Measurements from ENCODE around the gene PPM1D.

The PPM1D gene

DNA sequence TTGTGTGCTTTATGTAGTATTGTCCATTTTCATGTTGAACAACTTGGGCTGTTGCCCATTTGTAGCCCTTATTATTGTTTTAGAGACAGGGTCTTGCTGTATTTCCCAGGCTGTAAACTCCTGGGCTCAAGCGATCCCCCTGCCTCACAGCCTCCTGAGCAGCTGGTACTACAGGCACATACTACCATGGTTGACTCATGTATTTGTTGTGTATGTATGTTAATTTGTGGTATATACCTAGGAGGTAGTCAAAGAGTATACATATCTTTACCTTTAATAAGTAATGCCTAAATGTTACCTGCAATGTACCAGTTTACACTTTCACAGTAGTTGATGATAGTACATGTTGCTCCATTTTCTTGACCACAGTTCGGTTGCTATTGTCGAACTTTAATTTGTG lies 18.1 kb downstream of the PPM1D start:
- DNase-seq (ENCODE audit: low spot score) (no peak), FAIRE-seq (no peak)

GRCh38 chr17:60618854-60619526 lies 19.0 kb downstream of the PPM1D start:
- FAIRE-seq: no peak
- no peak for DNase-seq (ENCODE audit: low spot score)

DNA sequence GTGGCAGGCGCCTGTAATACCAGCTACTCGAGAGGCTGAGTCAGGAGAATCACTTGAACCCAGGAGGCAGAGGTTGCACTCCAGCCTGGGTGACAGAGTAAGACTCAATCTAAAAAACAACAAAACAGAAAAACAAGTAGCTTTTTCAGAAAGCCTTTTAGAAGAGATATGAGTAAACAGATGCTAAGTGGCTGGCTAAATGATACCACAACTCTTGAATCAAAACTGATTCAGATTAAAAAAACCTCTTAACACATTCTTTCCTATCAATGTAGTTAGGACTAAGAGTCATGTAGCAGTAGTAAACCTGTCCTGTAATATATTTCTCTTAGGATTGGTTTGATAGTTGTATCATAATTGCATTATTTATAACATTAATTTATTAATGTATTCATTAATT lies 23.0 kb downstream of the PPM1D start:
- no peak for DNase-seq (ENCODE audit: low spot score)
- no peak for FAIRE-seq

GRCh38 chr17:60623415-60623814 lies 23.4 kb downstream of the PPM1D start:
- no peak for DNase-seq (ENCODE audit: low spot score)
- no peak for FAIRE-seq

- FAIRE-seq: no peak
- DNase-seq (ENCODE audit: low spot score): no peak
Observed at GRCh38 chr17:60627124-60627523, 27.1 kb downstream of the PPM1D start.

DNA sequence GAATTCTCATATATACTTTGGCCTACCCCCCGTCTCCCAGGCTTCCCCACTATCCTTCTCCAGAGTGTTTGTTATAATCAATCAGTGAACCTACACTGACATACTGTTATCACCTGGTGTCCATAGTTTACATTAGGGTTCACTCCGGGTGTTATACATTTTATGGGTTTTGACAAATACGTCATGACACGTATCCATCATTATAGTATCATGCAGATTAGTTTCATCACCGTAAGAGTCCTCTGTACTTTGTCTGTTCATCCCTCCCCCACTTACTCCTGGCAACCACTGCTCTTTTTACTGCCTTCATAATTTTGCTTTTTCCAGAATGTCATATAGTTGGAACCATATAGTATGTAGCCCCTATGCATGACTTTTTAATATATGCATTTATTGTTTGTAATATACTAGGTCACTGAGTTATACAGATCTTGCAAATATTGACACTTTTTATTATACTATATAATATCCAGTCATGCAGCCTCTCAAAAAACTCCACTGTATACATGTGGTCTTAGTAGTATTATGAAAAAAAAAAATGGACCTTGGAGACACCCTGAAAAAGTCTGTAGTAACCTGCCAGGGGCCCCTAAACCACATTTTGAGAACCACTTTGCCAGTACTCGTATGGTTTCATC lies 28.4 kb downstream of the PPM1D start:
- no peak for FAIRE-seq
- no peak for DNase-seq (ENCODE audit: low spot score)

DNA sequence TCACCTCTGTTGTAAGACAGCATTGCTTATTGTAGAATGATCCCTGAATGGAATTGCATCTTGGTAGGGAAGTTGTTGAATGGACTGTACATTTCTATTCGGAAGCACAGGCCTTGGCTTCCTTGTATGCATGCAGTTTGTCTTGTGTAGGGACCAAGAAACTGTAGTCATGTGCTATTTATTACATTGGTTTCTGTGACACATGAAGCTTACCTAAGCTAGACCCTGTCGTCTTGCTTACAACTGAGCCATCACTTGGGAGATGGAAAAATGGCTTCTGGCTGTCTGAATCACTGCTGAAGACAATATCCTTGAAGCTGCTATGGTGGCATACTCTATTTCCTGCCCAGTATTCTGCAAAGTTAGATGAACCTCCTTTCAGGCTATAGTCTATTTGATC lies 29.1 kb downstream of the PPM1D start:
- DNase-seq (ENCODE audit: low spot score) (no peak), FAIRE-seq (no peak)

- FAIRE-seq (no peak), DNase-seq (ENCODE audit: low spot score) (no peak)
Observed at GRCh38 chr17:60630352-60630751, 30.4 kb downstream of the PPM1D start.

DNA sequence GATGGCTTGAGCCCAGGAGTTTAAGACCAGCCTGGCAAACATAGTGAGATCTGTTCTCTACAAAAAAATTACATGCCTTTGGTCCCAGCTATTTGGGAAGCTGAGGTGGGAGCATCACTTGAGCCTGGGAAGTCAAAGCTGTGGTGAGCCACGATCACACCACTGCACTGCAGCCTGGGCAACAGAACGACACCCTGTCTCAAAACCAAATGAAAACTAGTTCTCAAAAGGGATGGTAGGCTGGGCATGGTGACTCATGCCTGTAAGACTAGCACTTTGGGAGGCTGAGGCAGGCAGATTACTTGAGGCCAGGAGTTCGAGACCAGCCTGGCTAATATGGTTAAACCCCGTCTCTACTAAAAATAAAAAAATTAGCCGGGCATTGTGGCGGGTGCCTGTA lies 31.1 kb downstream of the PPM1D start:
- FAIRE-seq: no peak

DNA sequence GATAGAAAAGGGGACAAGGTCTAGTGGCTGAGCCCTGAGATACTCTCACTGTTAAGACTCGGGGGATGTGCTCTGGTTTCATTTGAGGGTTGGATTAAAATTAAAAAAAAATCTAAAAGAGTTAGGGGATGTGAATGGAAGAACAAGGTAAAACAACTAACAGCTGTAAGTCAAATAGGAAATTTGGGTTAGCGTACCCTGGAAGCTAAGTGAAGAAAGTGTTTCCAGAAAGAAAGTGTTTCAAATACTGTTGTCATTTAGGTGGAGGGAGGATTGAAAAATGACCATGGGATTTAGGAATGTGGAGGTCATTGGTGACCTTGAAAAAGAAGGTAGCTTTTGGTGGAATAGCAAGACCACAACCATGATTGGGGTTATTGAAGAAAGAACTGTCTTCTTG lies 37.7 kb downstream of the PPM1D start:
- FAIRE-seq (no peak), DNase-seq (ENCODE audit: low spot score) (no peak)

More for the DNA sequence above, 31.1 kb downstream of the PPM1D start:
- DNase-seq (ENCODE audit: low spot score): no peak

GRCh38 chr17:60639019-60639330 lies 39.0 kb downstream of the PPM1D start:
- FAIRE-seq (no peak), DNase-seq (ENCODE audit: low spot score) (no peak)

- FAIRE-seq: no peak
- no peak for DNase-seq (ENCODE audit: low spot score)
Observed at GRCh38 chr17:60640503-60640902, 40.5 kb downstream of the PPM1D start.

DNA sequence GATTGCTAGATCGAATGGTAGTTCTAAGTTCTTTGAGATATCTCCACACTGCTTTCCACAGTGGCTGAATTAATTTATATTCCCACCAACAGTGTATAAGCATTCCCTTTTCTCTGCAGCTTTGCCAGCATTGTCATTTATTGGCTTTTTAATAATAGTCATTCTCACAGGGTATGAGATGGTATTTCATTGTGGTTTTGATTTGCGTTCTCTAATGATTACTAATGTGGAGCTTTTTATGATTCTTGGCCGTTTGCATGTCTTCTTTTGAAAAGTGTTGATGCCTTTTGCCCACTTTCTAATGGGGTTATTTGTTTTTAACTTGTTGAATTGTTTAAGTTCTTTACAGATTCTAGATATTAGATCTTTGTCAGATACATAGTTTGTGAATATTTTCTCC lies 41.1 kb downstream of the PPM1D start:
- DNase-seq (ENCODE audit: low spot score): no peak
- FAIRE-seq: no peak

- no peak for FAIRE-seq
- peak; percentile 55 for DNase-seq (ENCODE audit: low spot score)
Observed at GRCh38 chr17:60641810-60642220, 41.8 kb downstream of the PPM1D start.

DNA sequence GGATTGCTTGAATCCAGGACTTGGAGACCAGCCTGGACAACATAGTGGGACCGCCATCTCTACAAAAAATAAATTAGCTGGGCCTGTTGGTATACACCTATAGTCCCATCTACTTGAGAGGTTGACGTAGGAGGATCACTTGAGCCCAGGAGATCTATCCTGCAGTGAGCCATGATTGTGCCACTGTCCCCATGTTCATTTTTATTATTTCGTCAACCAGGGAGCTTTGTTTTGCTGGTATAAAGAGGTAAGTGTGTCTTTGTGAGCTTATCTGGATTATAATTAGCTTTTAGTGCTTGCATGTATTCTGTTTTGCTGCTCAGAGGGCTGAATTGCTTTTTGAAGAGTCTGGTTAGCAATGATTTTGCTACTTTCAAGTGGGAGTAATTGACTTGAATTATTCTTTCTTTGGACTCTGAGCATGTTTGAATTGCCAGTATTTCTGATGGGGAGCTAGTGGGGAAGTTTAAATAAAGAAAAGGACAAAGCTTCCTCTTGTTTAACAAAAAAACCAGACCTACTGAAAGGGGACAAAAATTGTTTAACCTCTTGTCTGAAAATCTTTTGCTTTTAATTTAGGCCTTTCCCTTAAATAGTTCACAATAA lies 46.0 kb downstream of the PPM1D start:
- DNase-seq (ENCODE audit: low spot score): no peak
- FAIRE-seq: no peak

GRCh38 chr17:60646701-60647100 lies 46.7 kb downstream of the PPM1D start:
- FAIRE-seq (no peak), DNase-seq (ENCODE audit: low spot score) (no peak)

DNA sequence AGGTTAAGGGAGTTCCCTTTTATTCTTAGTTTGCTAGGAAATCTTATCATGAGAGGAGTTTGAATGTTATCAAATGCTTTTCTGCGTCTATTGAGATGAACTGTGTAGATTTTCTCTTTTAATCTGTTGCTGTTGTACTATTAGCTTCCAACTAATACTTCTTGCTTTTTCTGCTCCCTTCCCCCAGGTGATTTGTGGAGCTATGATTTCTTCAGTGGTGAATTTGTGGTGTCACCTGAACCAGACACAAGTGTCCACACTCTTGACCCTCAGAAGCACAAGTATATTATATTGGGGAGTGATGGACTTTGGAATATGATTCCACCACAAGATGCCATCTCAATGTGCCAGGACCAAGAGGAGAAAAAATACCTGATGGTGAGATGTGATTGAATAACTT lies 47.7 kb downstream of the PPM1D start:
- DNase-seq (ENCODE audit: low spot score) (no peak), FAIRE-seq (no peak)

DNA sequence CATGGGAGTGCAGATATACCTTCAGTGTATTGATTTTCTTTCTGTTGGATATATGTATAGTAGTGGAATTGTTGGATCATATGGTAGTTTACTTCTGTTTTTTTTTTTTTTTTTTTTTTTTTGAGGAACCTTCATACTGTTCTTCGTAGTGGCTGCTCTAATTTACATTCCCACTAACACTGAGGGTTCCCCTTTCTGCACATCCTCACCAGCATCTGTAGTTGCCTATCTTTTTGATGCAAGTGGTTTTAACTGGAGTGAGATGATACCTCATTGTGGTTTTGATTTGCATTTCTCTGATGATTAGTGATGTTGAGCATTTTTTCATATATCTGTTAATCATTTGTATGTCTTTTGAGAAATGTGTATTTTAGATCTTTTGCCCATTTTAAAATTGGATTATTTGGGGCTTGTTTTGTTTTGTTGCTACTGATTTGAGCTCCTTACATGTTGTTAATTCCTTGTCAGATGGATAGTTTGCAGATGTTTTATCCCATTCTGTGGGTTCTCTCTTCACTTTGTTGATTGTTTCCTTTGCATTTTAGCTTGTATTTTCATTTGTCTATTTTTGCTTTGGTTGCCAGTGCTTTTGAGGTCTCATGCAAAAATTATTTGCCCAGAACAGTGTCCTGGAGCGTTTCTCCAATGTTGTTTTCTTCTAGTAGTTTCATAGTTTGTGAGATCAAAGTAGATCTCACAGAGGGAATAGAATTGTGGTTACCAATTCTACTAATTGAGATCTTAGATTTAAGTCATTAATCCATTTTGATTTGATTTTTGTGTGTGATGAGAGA lies 52.7 kb downstream of the PPM1D start:
- no peak for FAIRE-seq
- DNase-seq (ENCODE audit: low spot score): no peak

DNA sequence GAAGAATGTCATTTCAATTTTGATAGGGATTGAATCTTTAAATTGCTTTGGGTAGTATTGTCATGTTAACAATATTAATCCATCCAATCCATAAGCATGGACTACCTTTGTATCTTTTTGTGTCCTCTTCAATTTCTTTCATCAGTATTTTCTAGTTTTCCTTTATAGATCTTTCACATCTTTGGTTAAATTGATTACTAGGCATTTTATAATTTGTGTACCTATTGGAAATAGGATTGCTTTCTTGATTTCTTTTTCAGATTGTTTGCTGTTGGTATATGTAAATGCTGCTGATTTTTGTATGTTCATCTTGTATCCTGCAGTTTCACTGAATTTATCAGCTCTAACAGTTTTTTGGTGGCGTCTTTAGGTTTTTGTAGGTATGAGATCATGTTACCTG lies 53.6 kb downstream of the PPM1D start:
- FAIRE-seq (no peak), DNase-seq (ENCODE audit: low spot score) (no peak)

- no peak for FAIRE-seq
Observed at GRCh38 chr17:60656499-60656898, 56.5 kb downstream of the PPM1D start.

DNA sequence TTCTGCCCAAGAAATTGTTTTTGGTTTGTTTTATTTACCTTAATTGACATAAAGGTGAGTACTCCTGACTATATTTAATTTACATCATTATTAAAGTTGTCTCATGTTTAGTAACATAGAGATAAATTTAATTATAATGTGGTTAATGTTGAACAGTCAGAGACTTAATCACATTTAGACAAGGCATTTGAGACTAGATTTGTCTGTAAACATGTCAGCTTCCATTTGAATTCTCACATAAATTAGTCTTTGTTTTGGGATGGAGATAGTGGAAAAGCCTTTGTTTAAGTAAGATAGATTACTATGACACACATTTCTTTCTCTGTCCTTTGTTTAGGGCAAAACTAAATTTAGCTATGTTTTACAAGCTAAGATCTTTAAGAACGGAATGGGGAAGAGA lies 59.2 kb downstream of the PPM1D start:
- no peak for FAIRE-seq
- no peak for DNase-seq (ENCODE audit: low spot score)

More at GRCh38 chr17:60656499-60656898, 56.5 kb downstream of the PPM1D start:
- DNase-seq (ENCODE audit: low spot score): no peak

DNA sequence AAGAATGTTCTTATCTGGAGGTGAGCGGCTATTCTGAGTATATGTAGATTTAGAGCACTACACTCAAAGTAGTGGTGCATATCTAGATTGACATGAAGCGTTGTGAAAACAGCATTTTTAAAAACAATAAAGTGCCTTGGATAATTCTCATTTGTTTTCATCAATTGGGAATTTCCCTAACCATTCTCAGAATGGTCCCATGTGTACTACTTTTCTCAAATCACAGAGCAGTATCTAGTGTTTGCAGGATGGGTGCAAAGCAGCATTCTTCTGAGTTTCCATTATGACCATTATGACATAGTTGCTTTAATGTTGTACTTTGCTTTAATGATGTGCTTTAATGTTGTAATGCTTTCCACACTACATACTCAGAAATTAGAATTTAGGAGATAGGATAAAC lies 61.5 kb downstream of the PPM1D start:
- DNase-seq (ENCODE audit: low spot score): no peak
- FAIRE-seq: no peak
